Aorta (tissue), 5 donors: Measurements from ENCODE around the gene TH. TPM values are rescaled to one million over a fixed set of nuclear protein-coding genes. Genes with fewer than 3 reads are reported as not detected.

Experiments used
- ATAC-seq: fragments of 200-7000 bp; cut with Tn5 transposase; one replicate; pipeline ENCODE4 v1.9.1; 2022; ENCODE audit warnings: moderate library complexity; ENCODE audit not compliant: low FRiP score
- DNase-seq, 2 donors: peaks; one replicate each; pipeline ENCODE4 v3.0.0-alpha.2; 2020
- H3K27ac ChIP-seq, 2 donors: one replicate each; pipeline ENCODE4 v1.5.1; 2013; ENCODE audit warnings: low read length in 2 of 2, mild to moderate bottlenecking in 2 of 2, moderate library complexity in 2 of 2, control low read depth in 1 of 2, inconsistent platforms in 1 of 2, low read depth in 1 of 2
- H3K27me3 ChIP-seq, 2 donors: one replicate each; pipeline ENCODE4 v1.6.1; 2013; ENCODE audit warnings: control low read depth in 1 of 2, low read length in 1 of 2, mild to moderate bottlenecking in 1 of 2, moderate library complexity in 1 of 2; ENCODE audit not compliant: insufficient read depth in 2 of 2, control insufficient read depth in 1 of 2
- H3K36me3 ChIP-seq, 2 donors: one replicate each; pipeline ENCODE4 v1.6.1; 2013; ENCODE audit warnings: control low read depth in 1 of 2, low read length in 1 of 2, mild to moderate bottlenecking in 1 of 2; ENCODE audit not compliant: insufficient read depth in 2 of 2, control insufficient read depth in 1 of 2
- H3K4me1 ChIP-seq, 2 donors: one replicate each; pipeline ENCODE4 v1.6.1; 2013; ENCODE audit warnings: low read length in 2 of 2, control low read depth in 1 of 2, mild to moderate bottlenecking in 1 of 2, moderate library complexity in 1 of 2; ENCODE audit not compliant: insufficient read depth in 2 of 2, control insufficient read depth in 1 of 2
- H3K4me3 ChIP-seq, 2 donors: one replicate each; pipeline ENCODE4 v1.5.1; 2013; ENCODE audit warnings: low read length in 2 of 2, control low read depth in 1 of 2, mild to moderate bottlenecking in 1 of 2
- H3K9me3 ChIP-seq: one replicate; pipeline ENCODE4 v1.6.1; 2013; ENCODE audit warnings: mild to moderate bottlenecking, low read length; ENCODE audit not compliant: control insufficient read depth
- WGBS, 2 donors: extraction: QIAGEN DNeasy Blood & Tissue Kit; methylation state at CpG; one replicate each; pipeline ENCODE4 v1.1.7; 2013; 5-methylcytosine and 5-hydroxymethylcytosine counted together
- intact Hi-C, 2 donors: fragments of 100-400 bp; cut with DNase I; formaldehyde crosslinking; loops; one replicate each; pipeline versions ENCODE4 v1.14.2 to v1.15.0; 2022
- long read RNA-seq, 2 donors: library from polyadenylated mRNA; unstranded; transcript quantifications; one replicate each; pipeline ENCODE4 v2.0.0, GENCODE V29; 2020 to 2021
- polyA plus RNA-seq, 2 donors: library from polyadenylated mRNA; stranded (reverse); fragments of 200-250 nt; gene quantifications; one replicate each; pipeline ENCODE4 v1.2.3, GENCODE V29; 2013
- total RNA-seq, 2 donors: library from RNA; stranded (reverse); fragmentation: NEBNext Ultra II Directional; extraction: Animal tissue kit (Norgen Biotek cat#: 25700); gene quantifications; one replicate each; pipeline ENCODE4 v1.2.1, GENCODE V29; 2021
- donor health status: healthy with polysubstance abuse.
- donor health status: Bipolar disorder and iron deficiency.
- donor health status: DM: no; HTN: no; CAD: no.
- donor health status: DM: no; HTN: no; CAD: no.
- donor health status: DM: yes; HTN: yes; CAD: no.

The TH gene
- total RNA-seq (under 1 TPM in 1 of 2 donors, not detected in 1; 0.45 TPM), polyA plus RNA-seq (not detected)
- long read RNA-seq, donor 1: 0 reads
- long read RNA-seq, donor 2: 0 reads

DNA sequence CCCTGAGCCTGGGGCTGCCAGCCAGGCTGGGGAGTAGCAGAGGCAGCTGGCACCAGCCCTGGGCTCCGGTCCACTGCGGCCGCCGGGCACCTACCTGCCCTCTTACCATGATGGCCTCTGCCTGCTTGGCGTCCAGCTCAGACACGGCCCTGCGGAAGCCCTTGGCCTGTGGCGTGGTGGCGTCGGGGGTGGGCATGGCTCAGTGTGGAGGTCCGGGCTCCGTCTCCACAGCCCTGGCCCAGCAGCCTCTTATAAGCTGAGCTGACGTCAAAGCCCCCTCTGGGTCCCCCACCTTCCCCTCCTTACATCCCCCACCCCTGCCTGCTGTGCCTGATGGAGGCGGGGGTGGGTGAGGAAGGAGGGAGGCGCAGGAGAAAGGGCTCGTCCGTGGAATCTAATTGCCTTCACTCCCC, at the start of gene TH:
TH (minus strand) TSS at position 225 of the 413 bp plus-strand sequence; CDS start at position 196, 29 bp downstream.
- DNase-seq (no peak), ATAC-seq (no peak)

GRCh38 chr11:2221024-2221423, 49.4 kb upstream of the TH start:
- H3K36me3 ChIP-seq: no peaks in the 10 kb centered on the region
- ATAC-seq (no peak), DNase-seq (no peak)
- H3K9me3 ChIP-seq: peaks cover 4% of the 10 kb centered on the region
- intact Hi-C loops: no loop called here
- H3K4me1 ChIP-seq: no peaks in the 10 kb centered on the region
- H3K27ac ChIP-seq: no peak overlapping the region
- no peaks in the 10 kb centered on the region for H3K27me3 ChIP-seq
- no peak overlapping the region for H3K4me3 ChIP-seq
- WGBS, 2 donors: 73 to 88% methylated on average over 1 of the region's 1 CpG

More for the DNA sequence above, at the start of gene TH:
- no peaks in the 10 kb centered on the region for H3K4me1 ChIP-seq
- H3K27me3 ChIP-seq: no peaks in the 10 kb centered on the region
- no peaks in the 10 kb centered on the region for H3K9me3 ChIP-seq
- WGBS, 2 donors: 64 to 67% methylated on average over 16 to 17 of the region's 17 CpGs
- H3K27ac ChIP-seq: no peak within 1 kb of the TSS
- intact Hi-C loops: no loop called here
- H3K36me3 ChIP-seq: no peaks in the 10 kb centered on the region
- H3K4me3 ChIP-seq: no peak within 1 kb of the TSS

DNA sequence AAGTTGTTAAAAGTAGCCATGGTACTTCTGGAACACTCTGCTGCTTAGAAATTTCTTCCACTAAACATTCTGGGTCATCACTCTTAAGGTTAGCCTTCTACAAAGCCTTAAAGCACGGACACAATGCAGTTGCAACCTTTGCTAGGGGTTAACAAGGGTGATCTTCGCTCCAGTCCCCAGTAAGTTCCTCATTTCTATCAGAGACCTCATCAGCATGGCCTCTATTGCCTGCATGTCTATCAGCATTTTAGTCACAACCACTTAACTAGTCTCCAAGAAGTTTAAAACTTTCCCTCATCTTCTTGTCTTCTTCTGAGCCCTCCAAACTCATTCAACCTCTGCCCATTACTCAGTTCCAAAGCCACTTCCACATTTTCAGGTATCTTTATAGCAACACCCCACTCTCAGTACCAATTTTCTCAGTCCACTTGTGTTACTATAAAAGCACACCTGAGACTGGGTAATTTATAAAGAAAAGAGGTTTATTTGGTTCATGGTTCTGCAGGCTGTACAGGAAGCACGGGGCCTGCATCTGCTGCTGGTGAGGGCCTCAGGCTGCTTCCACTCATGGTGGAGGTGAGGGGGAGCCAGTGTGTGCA, 48.7 kb upstream of the TH start:
- ATAC-seq (no peak), DNase-seq (peak in 1 of 2 donors; percentile 38)
- intact Hi-C loops: no loop called here
- Histone ChIP-seq H3K27me3 (no peaks in the 10 kb centered on the region), H3K27ac (no peak overlapping the region), H3K36me3 (no peaks in the 10 kb centered on the region), H3K9me3 (peaks cover 4% of the 10 kb centered on the region), H3K4me1 (no peaks in the 10 kb centered on the region), H3K4me3 (no peak overlapping the region)
- WGBS, 2 donors: 67 to 76% methylated on average over 3 of the region's 3 CpGs

DNA sequence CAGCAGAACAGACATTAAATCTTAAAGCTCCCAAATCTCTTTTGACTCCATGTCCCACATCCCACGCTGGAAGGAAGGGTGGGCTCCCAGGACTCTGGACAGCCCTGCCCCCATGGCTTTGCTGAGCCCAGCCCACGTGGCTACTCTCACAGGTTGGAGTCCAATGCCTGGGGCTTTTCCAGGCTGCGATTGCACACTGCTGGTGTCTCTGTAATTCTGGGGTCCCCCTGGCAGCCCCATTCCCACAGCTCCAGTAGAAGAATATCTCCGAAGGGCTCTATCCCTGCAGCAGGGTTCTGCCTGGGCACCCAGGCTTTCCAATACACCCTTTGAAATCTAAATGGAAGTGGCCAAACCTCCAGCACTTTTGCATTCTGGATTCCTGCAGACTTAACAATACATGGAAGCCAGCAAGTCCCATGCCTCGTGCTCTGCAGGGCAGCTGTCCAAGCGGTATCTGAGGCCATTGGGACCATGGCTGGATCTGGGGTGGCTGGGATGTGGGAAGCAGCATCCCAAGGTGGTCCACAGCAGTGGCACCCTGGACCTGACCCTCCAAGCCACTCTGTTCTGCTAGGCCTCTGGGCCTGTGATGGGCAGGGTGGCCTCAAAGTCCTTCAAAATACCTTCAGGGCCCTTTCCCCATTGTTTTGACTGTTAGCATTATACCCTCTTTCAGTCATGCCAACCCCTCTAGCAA, 47.9 kb upstream of the TH start:
- ATAC-seq: no peak
- Histone ChIP-seq H3K27ac (no peak overlapping the region), H3K27me3 (no peaks in the 10 kb centered on the region), H3K4me3 (no peak overlapping the region), H3K9me3 (peaks cover 4% of the 10 kb centered on the region), H3K36me3 (no peaks in the 10 kb centered on the region), H3K4me1 (no peaks in the 10 kb centered on the region)
- DNase-seq: peak; percentile 40 to 45
- 69 to 70% methylated on average over 6 of the region's 6 CpGs for WGBS, 2 donors
- intact Hi-C loops: no loop called here

- Histone ChIP-seq H3K9me3 (peaks cover 2% of the 10 kb centered on the region), H3K4me1 (no peaks in the 10 kb centered on the region), H3K27ac (no peak overlapping the region), H3K4me3 (no peak overlapping the region), H3K36me3 (no peaks in the 10 kb centered on the region), H3K27me3 (no peaks in the 10 kb centered on the region)
- intact Hi-C loops: no loop called here
- no peak for ATAC-seq
- 52 to 57% methylated on average over 3 of the region's 3 CpGs for whole genome bisulfite sequencing, 2 donors
- DNase-seq: peak in 1 of 2 donors; percentile 35
Measured at GRCh38 chr11:2218031-2218633, 46.5 kb upstream of the TH start.

GRCh38 chr11:2217211-2218030, 45.8 kb upstream of the TH start:
- peaks cover 2% of the 10 kb centered on the region for H3K9me3 ChIP-seq
- no peak overlapping the region for H3K4me3 ChIP-seq
- H3K27me3 ChIP-seq: no peaks in the 10 kb centered on the region
- H3K36me3 ChIP-seq: no peaks in the 10 kb centered on the region
- intact Hi-C loops: no loop called here
- 58 to 64% methylated on average over 23 of the region's 23 CpGs for WGBS, 2 donors
- ATAC-seq (no peak), DNase-seq (peak; percentile 32 to 59)
- no peak overlapping the region for H3K27ac ChIP-seq
- H3K4me1 ChIP-seq: no peaks in the 10 kb centered on the region

GRCh38 chr11:2216400-2217064, 44.9 kb upstream of the TH start:
- Histone ChIP-seq H3K9me3 (peaks cover 2% of the 10 kb centered on the region), H3K27me3 (no peaks in the 10 kb centered on the region), H3K27ac (no peak overlapping the region), H3K4me3 (no peak overlapping the region), H3K36me3 (no peaks in the 10 kb centered on the region), H3K4me1 (no peaks in the 10 kb centered on the region)
- ATAC-seq (no peak), DNase-seq (peak in 1 of 2 donors; percentile 35)
- 83 to 85% methylated on average over 9 of the region's 9 CpGs for WGBS, 2 donors
- intact Hi-C loops: no loop called here
